Epithelial cell of esophagus (primary cell): Measurements from ENCODE around the gene LRRC1.

ENCODE experiments used
- DNase-seq: peaks from one replicate; pipeline ENCODE4 v3.0.0; 2010; ENCODE audit warnings: low read depth
- H3K4me3 ChIP-seq: 2 replicates; pipeline ENCODE4 v1.5.1; 2011; ENCODE audit warnings: mild to moderate bottlenecking, low read length, control low read depth
- TF ChIP-seq, protein P1 (sequence below): IDR thresholded peaks from 2 replicates; pipeline ENCODE4 v1.5.1; 2011; ENCODE audit warnings: low read depth, mild to moderate bottlenecking, low read length, control low read depth, inconsistent platforms; ENCODE audit not compliant: insufficient read depth; ENCODE audit errors: missing control alignments

LRRC1 gene

DNA sequence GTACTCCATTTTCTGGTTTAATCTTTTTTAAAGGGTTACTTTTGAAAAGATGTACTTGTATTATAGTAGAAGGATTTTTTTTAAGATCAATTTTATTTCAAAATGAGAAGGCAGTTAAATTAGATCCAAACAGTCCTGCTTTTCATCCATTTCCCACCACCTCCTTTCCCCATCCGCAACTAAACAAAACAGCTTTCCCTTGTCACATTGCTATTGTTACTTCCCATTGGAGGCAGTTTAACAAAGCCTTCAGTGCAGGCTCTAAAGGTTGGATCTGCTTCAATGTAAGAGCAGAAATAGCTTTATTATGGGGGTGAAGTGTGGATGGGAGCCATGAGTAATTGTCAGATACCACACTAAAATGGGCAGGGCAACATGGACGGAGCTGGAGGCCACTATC, 65.7 kb downstream of the LRRC1 start:
- H3K4me3 ChIP-seq = no peak overlapping the region
- no peak for DNase-seq
- TF ChIP-seq, protein P1, sequence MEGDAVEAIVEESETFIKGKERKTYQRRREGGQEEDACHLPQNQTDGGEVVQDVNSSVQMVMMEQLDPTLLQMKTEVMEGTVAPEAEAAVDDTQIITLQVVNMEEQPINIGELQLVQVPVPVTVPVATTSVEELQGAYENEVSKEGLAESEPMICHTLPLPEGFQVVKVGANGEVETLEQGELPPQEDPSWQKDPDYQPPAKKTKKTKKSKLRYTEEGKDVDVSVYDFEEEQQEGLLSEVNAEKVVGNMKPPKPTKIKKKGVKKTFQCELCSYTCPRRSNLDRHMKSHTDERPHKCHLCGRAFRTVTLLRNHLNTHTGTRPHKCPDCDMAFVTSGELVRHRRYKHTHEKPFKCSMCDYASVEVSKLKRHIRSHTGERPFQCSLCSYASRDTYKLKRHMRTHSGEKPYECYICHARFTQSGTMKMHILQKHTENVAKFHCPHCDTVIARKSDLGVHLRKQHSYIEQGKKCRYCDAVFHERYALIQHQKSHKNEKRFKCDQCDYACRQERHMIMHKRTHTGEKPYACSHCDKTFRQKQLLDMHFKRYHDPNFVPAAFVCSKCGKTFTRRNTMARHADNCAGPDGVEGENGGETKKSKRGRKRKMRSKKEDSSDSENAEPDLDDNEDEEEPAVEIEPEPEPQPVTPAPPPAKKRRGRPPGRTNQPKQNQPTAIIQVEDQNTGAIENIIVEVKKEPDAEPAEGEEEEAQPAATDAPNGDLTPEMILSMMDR = no peak

DNA sequence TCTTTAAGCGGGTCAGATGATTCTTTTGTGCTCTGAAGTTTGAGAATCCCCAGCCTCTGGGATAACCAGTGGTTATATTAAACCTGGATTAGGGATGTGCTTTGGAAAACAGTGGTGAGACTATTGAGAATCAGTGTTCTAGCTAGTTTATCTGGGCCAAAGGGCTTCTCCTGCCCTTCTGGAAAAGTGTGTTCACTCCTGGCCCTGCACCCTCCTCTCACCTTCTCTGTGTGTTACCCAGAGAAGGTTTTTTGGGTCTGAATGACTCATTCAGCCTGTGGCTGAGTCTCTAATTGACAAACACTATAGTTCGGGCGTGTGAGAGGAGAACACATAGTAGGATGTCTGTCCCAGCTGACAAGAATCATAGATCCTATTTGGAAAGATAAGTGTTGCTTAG, 66.7 kb downstream of the LRRC1 start:
- TF ChIP-seq, protein P1 = no peak
- H3K4me3 ChIP-seq = no peak overlapping the region
- peak; percentile 61 for DNase-seq

DNA sequence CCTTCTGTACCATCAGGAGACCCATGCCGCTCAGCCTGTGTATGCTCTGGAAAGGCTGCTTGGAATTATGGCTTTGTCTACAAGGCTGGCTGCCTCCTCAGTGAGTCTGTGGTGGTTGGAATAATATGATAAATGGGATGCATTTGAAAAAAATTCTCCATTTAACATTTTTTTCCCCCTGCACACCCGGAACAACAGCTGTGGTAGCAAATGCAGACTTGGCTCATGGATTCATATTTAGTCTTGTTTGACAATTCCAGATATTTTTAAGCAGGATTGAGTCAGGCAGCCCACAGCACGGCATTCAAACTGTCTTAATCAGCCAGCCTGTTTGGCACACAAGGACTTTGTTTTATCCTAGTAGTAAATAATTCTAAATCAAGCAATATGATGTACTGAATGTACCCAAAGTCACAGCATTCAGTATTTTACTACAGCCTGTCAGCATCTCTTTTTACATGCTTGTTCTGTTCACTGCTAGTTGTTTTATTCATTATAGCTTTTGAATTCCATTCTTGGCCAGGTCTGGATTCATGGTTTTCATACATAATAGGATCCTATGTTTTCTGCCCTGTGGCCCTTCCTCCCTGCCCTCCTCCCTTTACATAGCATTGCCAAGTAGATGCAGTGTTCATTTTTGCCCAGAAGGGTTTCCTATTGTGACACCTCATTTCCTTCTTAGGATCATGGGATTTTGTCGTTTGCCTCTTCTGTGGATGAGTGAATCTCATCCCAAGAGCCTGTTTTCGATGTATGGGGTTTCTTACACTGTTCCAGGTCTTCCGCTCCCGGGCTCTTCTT, 68.1 kb downstream of the LRRC1 start:
- H3K4me3 ChIP-seq = no peak overlapping the region
- TF ChIP-seq, protein P1 = no peak
- DNase-seq = peak; percentile 70

DNA sequence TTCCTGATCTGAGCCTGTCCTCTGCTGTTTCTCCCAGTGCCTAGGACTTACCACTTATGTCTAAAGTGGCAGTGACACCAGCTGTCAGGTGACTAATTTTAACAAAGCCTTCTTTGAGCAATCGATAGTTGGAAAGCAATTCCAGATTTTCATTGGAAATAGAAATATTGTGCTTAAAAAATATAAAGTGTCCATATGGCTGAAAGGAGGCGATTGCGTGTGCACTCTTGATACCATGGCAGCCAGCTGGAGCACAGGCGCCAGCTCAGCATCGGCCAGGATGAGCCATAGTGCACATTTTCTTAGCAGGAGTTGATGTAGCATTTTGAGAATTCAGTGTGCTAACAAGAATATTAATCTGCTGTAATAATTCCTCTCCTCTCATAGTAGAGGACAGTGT, 70.0 kb downstream of the LRRC1 start:
- TF ChIP-seq, protein P1 = no peak
- no peak for DNase-seq
- H3K4me3 ChIP-seq = no peak overlapping the region

DNA sequence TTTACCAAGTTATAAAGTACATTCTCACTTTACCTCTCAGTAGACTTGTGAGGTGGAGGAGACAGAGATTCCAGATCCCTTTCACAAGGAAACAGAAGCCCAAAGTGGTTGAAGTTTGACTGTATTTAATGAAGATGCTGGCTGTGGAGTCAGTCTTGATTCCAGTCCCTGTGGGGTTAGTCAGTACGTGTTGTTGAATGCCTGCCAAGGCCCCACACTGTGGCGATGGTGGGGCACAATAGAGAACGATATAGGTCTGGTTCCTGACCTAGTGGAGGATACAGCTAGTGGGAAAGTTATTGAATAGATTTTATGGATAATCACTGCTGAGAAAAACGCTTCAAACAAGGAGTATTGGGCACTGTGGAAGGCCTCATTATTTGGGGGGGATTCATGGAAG, 71.4 kb downstream of the LRRC1 start:
- TF ChIP-seq, protein P1 = no peak
- no peak overlapping the region for H3K4me3 ChIP-seq

DNA sequence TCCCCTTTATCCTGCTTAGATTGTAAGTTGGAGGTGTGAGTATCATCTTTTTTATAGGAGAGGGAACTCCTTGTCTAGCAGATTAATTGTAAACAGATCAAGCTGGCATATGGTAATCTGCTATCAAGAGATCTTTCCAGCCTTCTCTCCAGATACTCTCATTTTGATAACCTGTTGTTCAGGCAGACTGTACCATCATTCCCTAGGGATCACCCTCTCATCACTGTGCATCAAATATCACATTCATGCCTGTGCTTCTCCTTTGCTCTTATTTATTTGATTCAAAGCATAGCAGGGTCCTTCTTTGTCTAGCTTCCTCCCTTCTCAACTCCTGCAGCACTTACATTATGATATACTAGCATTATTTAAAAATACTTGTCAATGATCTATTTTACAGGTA, 73.8 kb downstream of the LRRC1 start:
- no peak overlapping the region for H3K4me3 ChIP-seq
- TF ChIP-seq, protein P1 = no peak
- DNase-seq = no peak

More for the DNA sequence above, 71.4 kb downstream of the LRRC1 start:
- DNase-seq = no peak

DNA sequence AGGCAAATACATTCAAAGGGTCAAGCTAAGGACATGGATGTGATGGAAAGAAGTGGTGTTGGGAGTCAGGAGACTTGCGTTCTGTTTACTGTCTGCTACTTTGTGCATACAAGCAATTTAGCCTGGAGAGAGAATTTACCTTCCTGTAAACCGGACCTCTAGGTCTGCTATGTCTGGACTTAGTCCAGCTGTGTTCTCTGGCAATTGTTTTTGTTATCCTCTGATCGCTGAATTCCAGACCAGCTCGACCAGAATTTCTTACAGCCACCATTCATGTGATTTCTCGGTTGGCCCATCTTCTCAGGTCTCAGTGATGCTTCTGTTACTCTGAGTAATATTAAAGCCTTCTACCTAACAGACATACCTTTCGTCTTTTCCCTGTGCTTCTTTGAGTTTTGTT, 75.2 kb downstream of the LRRC1 start:
- DNase-seq = peak; percentile 37
- H3K4me3 ChIP-seq = no peak overlapping the region
- TF ChIP-seq, protein P1 = no peak
